GM12878 (cell line): Measurements from ENCODE around the gene SRMS.

Source experiments
- ZZZ3 ChIP-seq: IDR thresholded peaks from 2 replicates; pipeline ENCODE4 v1.6.1; 2011; ENCODE audit warnings: low read depth; ENCODE audit not compliant: control insufficient read depth, insufficient read length
- TF ChIP-seq, protein P1 (sequence below), 3 experiments: IDR thresholded peaks in 2 of 3; conservative IDR thresholded peaks in 1 of 3; 2 replicates each; pipeline ENCODE4 v1.5.1; 2011; ENCODE audit warnings: low read depth in 3 of 3, low read length in 3 of 3, mild to moderate bottlenecking in 3 of 3, control low read depth in 2 of 3, moderate library complexity in 2 of 3, inconsistent platforms in 1 of 3, mixed read lengths in 1 of 3; ENCODE audit not compliant: control insufficient read depth in 2 of 3, insufficient read depth in 1 of 3; ENCODE audit errors: extremely low read depth in 1 of 3

- no peak for TF ChIP-seq ZZZ3
- TF ChIP-seq, protein P1, sequence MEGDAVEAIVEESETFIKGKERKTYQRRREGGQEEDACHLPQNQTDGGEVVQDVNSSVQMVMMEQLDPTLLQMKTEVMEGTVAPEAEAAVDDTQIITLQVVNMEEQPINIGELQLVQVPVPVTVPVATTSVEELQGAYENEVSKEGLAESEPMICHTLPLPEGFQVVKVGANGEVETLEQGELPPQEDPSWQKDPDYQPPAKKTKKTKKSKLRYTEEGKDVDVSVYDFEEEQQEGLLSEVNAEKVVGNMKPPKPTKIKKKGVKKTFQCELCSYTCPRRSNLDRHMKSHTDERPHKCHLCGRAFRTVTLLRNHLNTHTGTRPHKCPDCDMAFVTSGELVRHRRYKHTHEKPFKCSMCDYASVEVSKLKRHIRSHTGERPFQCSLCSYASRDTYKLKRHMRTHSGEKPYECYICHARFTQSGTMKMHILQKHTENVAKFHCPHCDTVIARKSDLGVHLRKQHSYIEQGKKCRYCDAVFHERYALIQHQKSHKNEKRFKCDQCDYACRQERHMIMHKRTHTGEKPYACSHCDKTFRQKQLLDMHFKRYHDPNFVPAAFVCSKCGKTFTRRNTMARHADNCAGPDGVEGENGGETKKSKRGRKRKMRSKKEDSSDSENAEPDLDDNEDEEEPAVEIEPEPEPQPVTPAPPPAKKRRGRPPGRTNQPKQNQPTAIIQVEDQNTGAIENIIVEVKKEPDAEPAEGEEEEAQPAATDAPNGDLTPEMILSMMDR (IDR thresholded peaks at IDR 0.05 in 2 of 3, conservative IDR thresholded peaks at IDR 0.05 in 1 of 3; ENCODE audit: control insufficient read depth in 2 of 3, extremely low read depth in 1 of 3, insufficient read depth in 1 of 3, low read depth in 3 of 3, low read length in 3 of 3), result no peak
Measured at GRCh38 chr20:63492518-63492917, 55.0 kb downstream of the SRMS start.
